ENCODE data around the gene PFKP. TPM values are rescaled to one million over a fixed set of nuclear protein-coding genes. Genes with fewer than 3 reads are reported as not detected.

Gene PFKP
- total RNA-seq, 1 donor from 2014 or later, result 168 TPM

- intact Hi-C loops (cut with micrococcal nuclease), result no loop called here
Observed at GRCh38 chr10:3186368-3186767, 119.0 kb downstream of the PFKP start.

Other genes with a start within 250 kb of the PFKP start
- gene PITRM1, start 105.2 kb downstream of the PFKP start, total RNA-seq, result 52.1 and 53.2 TPM in 2 replicates